T-cell (primary cell): ENCODE results near the gene MAOB. TPM values are rescaled to one million over a fixed set of nuclear protein-coding genes. Genes with fewer than 3 reads are reported as not detected.

Experiments used
- ATAC-seq, 4 experiments: fragments of 200-7000 bp in 3 of 4; fragments of 150-1000 bp in 1 of 4; cut with Tn5 transposase; replicated peaks in 1 of 4; 1 replicate in 3 of 4; 2 replicates in 1 of 4; pipeline ENCODE4 v1.10.0; 2021; ENCODE audit warnings: moderate library complexity in 3 of 4, mild to moderate bottlenecking in 2 of 4, moderate number of reproducible peaks in 1 of 4
- CTCF ChIA-PET, 2 donors: fragments of 300-600 bp; sonication (Branson Sonifier 250); formaldehyde crosslinking; loops; one replicate each; lab custom pipeline; 2022; ENCODE audit warnings: antibody characterized with exemption in 2 of 2; lab: Charles Lee
- POLR2A ChIA-PET, 2 donors: fragments of 300-600 bp; sonication (Branson Sonifier 250); formaldehyde crosslinking; loops; one replicate each; lab custom pipeline; 2022; ENCODE audit warnings: antibody characterized with exemption in 2 of 2; lab: Charles Lee
- DNase-seq, 35 experiments: peaks; one replicate each; pipeline versions ENCODE4 v3.0.0 to v3.0.0-alpha.2; 2013 to 2023
- H3K27ac ChIP-seq: one replicate; pipeline ENCODE4 v1.5.1; 2013; ENCODE audit warnings: low read length
- H3K27me3 ChIP-seq, 2 experiments: replicated peaks in 1 of 2; 1 replicate in 1 of 2; 2 replicates in 1 of 2; pipeline versions ENCODE4 v1.6.1 to v1.7.0; 2013; ENCODE audit warnings: low read length in 1 of 2, mixed read lengths in 1 of 2; ENCODE audit not compliant: control insufficient read depth in 2 of 2, insufficient read depth in 2 of 2; ENCODE audit errors: extremely low read depth in 1 of 2
- H3K36me3 ChIP-seq, 2 donors: 1 replicate in 1 of 2; 2 replicates in 1 of 2; pipeline versions ENCODE4 v1.6.1 to v1.7.0; 2013; ENCODE audit warnings: low read length in 1 of 2; ENCODE audit not compliant: control insufficient read depth in 2 of 2, insufficient read depth in 1 of 2; ENCODE audit errors: extremely low read depth in 1 of 2
- H3K4me1 ChIP-seq, 2 experiments: 1 replicate in 1 of 2; 2 replicates in 1 of 2; pipeline versions ENCODE4 v1.6.1 to v1.7.0; 2013; ENCODE audit warnings: low read length in 2 of 2, mixed read lengths in 1 of 2; ENCODE audit not compliant: insufficient read depth in 2 of 2, control insufficient read depth in 1 of 2; ENCODE audit errors: extremely low read depth in 1 of 2
- H3K4me3 ChIP-seq, 2 donors: 1 replicate in 1 of 2; 2 replicates in 1 of 2; pipeline versions ENCODE4 v1.5.1 to v1.7.0; 2013; ENCODE audit warnings: mild to moderate bottlenecking in 2 of 2, low read length in 1 of 2, moderate library complexity in 1 of 2; ENCODE audit not compliant: control insufficient read depth in 1 of 2; ENCODE audit errors: extremely low read depth in 1 of 2
- H3K9me3 ChIP-seq: 2 replicates; pipeline ENCODE4 v1.7.0; 2013
- H3K27ac Mint-ChIP-seq, 2 donors: one replicate each; pipeline ENCODE4 v1.8.0; 2020 to 2021; ENCODE audit warnings: mild to moderate bottlenecking in 2 of 2, mixed read lengths in 2 of 2
- H3K27me3 Mint-ChIP-seq, 2 donors: one replicate each; pipeline ENCODE4 v1.8.0; 2021 to 2022; ENCODE audit warnings: mixed read lengths in 2 of 2
- H3K36me3 Mint-ChIP-seq: one replicate; pipeline ENCODE4 v1.8.0; 2021; ENCODE audit warnings: mixed read lengths
- H3K4me1 Mint-ChIP-seq, 3 donors: one replicate each; pipeline ENCODE4 v1.8.0; 2020 to 2022; ENCODE audit warnings: mixed read lengths in 3 of 3, mild to moderate bottlenecking in 1 of 3
- H3K4me3 Mint-ChIP-seq, 3 donors: one replicate each; pipeline ENCODE4 v1.8.0; 2020 to 2022; ENCODE audit warnings: mild to moderate bottlenecking in 3 of 3, mixed read lengths in 3 of 3, moderate library complexity in 3 of 3
- H3K9me3 Mint-ChIP-seq, 3 donors: one replicate each; pipeline ENCODE4 v1.8.0; 2020 to 2022; ENCODE audit warnings: mixed read lengths in 3 of 3
- WGBS: methylation state at CpG from one replicate; pipeline ENCODE4 v1.1.5; 2013; ENCODE audit warnings: missing lambda C conversion rate; ENCODE audit not compliant: insufficient coverage; 5-methylcytosine and 5-hydroxymethylcytosine counted together
- total RNA-seq, 35 experiments: library from RNA in 6 of 35; stranded (reverse) in 6 of 35; fragments of 120-200 nt in 1 of 35; gene quantifications; one replicate each; pipeline versions ENCODE4 v1.2.1 to v1.2.4 and lab custom pipeline; 2013 to 2026

Gene MAOB
- total RNA-seq, 5 donors from 2014 or later (not counting 1 experiment from before 2014, with no cell fraction given), result 0.13 to 0.20 (median 0.16) TPM; not detected in 2

GRCh38 chrX:43743100-43743822 lies 139.0 kb downstream of the MAOB start:
- CTCF ChIA-PET, result no interaction called here
- POLR2A ChIA-PET, result no interaction called here
- no peaks in the 10 kb centered on the region for H3K9me3 Mint-ChIP-seq

DNA sequence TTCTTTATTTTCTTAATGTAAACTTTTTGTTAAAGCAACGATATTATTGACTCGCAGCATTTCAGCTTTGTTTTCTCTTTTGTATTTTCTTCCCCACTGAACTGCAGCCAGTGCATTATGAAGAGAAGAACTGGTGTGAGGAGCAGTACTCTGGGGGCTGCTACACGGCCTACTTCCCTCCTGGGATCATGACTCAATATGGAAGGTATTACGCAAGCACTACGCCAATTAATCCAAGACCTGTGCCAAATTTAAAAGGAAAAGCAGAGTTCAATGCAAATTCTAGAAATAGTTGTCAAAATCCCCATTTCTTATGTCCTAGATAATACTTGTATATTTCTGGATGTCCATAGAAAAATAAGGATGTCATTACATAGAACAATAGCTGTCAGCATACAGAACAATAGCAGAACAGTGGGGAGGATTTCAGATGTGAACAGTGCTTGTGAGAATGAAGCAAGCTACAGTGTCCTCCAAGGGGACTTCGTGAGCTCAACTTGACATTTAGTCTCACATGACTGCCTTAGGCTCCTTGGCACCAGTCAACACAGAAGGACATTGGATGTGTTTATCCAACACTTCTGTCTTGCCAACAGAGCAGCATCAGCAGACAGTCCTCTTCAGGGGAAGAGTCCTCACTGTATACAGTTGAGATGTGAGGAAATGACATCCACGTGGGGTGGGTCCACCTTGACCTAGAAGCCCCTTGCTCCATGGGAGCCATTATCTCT lies 140.2 kb downstream of the MAOB start:
- H3K27me3 ChIP-seq, result peaks cover 0 to 3% of the 10 kb centered on the region in 2 experiments
- Mint-ChIP-seq H3K36me3 (no peaks in the 10 kb centered on the region), H3K4me3 (no peak overlapping the region), H3K27me3 (peaks cover 0 to 37% of the 10 kb centered on the region in 2 donors), H3K27ac (no peak overlapping the region), H3K4me1 (no peaks in the 10 kb centered on the region), H3K9me3 (no peaks in the 10 kb centered on the region)
- WGBS, result no CpG with 5 or more reads among the region's 7 CpGs
- ChIA-PET CTCF (interaction anchor here in 1 of 2 donors (0.6 kb wide), 1 partner anchor 23 kb away, joined by 3 read pairs; no protein-coding TSS in a partner anchor), POLR2A (no interaction called here)
- no peak overlapping the region for H3K27ac ChIP-seq
- H3K9me3 ChIP-seq, result no peaks in the 10 kb centered on the region
- H3K36me3 ChIP-seq, result no peaks in the 10 kb centered on the region
- no peak for ATAC-seq
- H3K4me3 ChIP-seq, result no peak overlapping the region
- no peaks in the 10 kb centered on the region for H3K4me1 ChIP-seq
- no peak for DNase-seq

More at GRCh38 chrX:43743100-43743822, 139.0 kb downstream of the MAOB start:
- no peaks in the 10 kb centered on the region for H3K36me3 ChIP-seq
- Mint-ChIP-seq H3K36me3 (no peaks in the 10 kb centered on the region), H3K4me1 (no peaks in the 10 kb centered on the region), H3K4me3 (no peak overlapping the region), H3K27me3 (peaks cover 0 to 37% of the 10 kb centered on the region in 2 donors), H3K27ac (no peak overlapping the region)
- WGBS, result no CpG with 5 or more reads among the region's 5 CpGs
- H3K4me1 ChIP-seq, result no peaks in the 10 kb centered on the region
- peaks cover 0 to 3% of the 10 kb centered on the region in 2 experiments for H3K27me3 ChIP-seq
- no peak overlapping the region for H3K27ac ChIP-seq
- no peaks in the 10 kb centered on the region for H3K9me3 ChIP-seq
- DNase-seq, result no peak
- H3K4me3 ChIP-seq, result no peak overlapping the region
- no peak for ATAC-seq

DNA sequence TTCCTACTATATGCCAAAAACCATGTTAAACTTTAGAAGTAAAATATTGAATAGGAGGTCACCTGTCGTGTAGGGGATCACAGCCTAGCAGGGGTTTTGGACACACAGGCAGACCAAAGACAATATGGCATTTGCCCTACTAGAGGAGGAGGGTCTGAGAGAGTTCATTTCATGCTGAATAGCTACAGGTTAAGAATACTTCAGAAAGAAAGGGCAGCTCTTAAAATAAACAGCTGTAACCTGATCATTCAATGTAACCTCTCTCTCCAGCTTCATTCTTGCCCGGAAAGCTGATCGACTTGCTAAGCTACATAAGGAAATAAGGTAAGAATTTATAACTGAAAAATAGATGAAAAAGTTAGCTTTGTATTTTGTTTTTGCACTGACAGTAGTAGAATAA lies 146.3 kb downstream of the MAOB start:
- H3K9me3 ChIP-seq, result no peaks in the 10 kb centered on the region
- Mint-ChIP-seq H3K9me3 (no peaks in the 10 kb centered on the region), H3K36me3 (no peaks in the 10 kb centered on the region), H3K4me1 (no peaks in the 10 kb centered on the region), H3K27me3 (peaks cover 0 to 24% of the 10 kb centered on the region in 2 donors), H3K4me3 (no peak overlapping the region), H3K27ac (no peak overlapping the region)
- no peaks in the 10 kb centered on the region for H3K36me3 ChIP-seq
- ChIA-PET CTCF (interaction anchor here in 1 of 2 donors (0.7 kb wide), 1 partner anchor 17 kb away, joined by 3 read pairs; no protein-coding TSS in a partner anchor), POLR2A (no interaction called here)
- H3K4me1 ChIP-seq, result no peaks in the 10 kb centered on the region
- ATAC-seq, result no peak
- peaks cover 0 to 3% of the 10 kb centered on the region in 2 experiments for H3K27me3 ChIP-seq
- no CpG with 5 or more reads among the region's 3 CpGs for WGBS
- no peak overlapping the region for H3K4me3 ChIP-seq
- DNase-seq, result no peak
- H3K27ac ChIP-seq, result no peak overlapping the region

DNA sequence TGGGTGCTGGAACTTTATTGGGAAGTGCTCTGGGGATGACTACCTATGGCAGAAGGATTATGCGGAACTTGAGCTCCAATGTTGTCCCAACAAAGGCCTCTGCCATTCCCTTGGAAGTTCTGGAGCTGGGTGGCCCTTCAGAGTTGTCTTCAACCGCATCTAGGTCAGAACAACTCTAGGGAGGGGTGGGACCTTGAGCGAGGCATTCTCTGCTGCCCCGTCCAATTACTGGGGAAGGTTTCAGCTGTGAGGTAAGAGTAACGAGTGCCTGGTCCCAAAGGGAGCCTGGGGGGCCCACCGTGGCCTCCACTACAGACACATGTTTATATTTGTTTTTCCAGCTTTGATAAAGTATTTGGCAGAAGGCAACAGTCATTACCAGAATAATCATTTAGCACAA lies 146.7 kb downstream of the MAOB start:
- H3K27me3 ChIP-seq, result peaks cover 0 to 3% of the 10 kb centered on the region in 2 experiments
- DNase-seq (no peak), ATAC-seq (no peak)
- no peaks in the 10 kb centered on the region for H3K36me3 Mint-ChIP-seq
- CTCF ChIA-PET, result no interaction called here
- H3K4me1 ChIP-seq, result no peaks in the 10 kb centered on the region
- H3K27ac ChIP-seq, result no peak overlapping the region
- WGBS, result no CpG with 5 or more reads among the region's 6 CpGs
- no peak overlapping the region for H3K27ac Mint-ChIP-seq
- no peaks in the 10 kb centered on the region for H3K4me1 Mint-ChIP-seq
- POLR2A ChIA-PET, result no interaction called here
- H3K9me3 Mint-ChIP-seq, result no peaks in the 10 kb centered on the region
- H3K9me3 ChIP-seq, result no peaks in the 10 kb centered on the region
- peaks cover 0 to 24% of the 10 kb centered on the region in 2 donors for H3K27me3 Mint-ChIP-seq
- H3K36me3 ChIP-seq, result no peaks in the 10 kb centered on the region
- H3K4me3 ChIP-seq, result no peak overlapping the region
- no peak overlapping the region for H3K4me3 Mint-ChIP-seq

DNA sequence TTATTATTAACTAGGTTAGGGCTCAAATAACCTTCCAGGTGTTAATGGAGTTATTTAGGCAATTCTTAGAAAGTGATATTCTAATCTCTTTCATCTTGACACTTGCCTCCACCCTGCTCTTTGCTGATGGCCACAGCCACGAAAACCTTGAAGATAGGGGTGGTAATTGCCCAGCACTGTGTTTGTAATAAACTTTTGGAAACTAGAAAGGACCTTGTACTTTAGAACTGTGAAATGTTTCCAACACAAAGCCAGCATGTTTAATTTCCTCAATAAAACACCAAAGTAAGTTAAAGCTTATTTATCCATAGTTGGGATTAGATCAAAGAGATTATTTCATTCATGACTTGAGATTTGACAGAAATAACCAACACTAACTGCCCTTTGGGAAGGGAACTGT lies 147.8 kb downstream of the MAOB start:
- H3K36me3 Mint-ChIP-seq, result no peaks in the 10 kb centered on the region
- H3K27me3 Mint-ChIP-seq, result peaks cover 0 to 19% of the 10 kb centered on the region in 2 donors
- WGBS, result no CpG with 5 or more reads among the region's 1 CpG
- H3K36me3 ChIP-seq, result no peaks in the 10 kb centered on the region
- ChIA-PET CTCF (no interaction called here), POLR2A (interaction anchor here in 1 of 2 donors (0.8 kb wide), 1 partner anchor 17 kb away, joined by 5 read pairs; no protein-coding TSS in a partner anchor)
- no peaks in the 10 kb centered on the region for H3K4me1 Mint-ChIP-seq
- H3K4me3 ChIP-seq, result no peak overlapping the region
- no peak overlapping the region for H3K4me3 Mint-ChIP-seq
- no peak for ATAC-seq
- no peak overlapping the region for H3K27ac Mint-ChIP-seq
- H3K4me1 ChIP-seq, result no peaks in the 10 kb centered on the region
- peaks cover 0 to 3% of the 10 kb centered on the region in 2 experiments for H3K27me3 ChIP-seq
- no peak overlapping the region for H3K27ac ChIP-seq
- no peaks in the 10 kb centered on the region for H3K9me3 ChIP-seq
- DNase-seq, result no peak
- H3K9me3 Mint-ChIP-seq, result no peaks in the 10 kb centered on the region

DNA sequence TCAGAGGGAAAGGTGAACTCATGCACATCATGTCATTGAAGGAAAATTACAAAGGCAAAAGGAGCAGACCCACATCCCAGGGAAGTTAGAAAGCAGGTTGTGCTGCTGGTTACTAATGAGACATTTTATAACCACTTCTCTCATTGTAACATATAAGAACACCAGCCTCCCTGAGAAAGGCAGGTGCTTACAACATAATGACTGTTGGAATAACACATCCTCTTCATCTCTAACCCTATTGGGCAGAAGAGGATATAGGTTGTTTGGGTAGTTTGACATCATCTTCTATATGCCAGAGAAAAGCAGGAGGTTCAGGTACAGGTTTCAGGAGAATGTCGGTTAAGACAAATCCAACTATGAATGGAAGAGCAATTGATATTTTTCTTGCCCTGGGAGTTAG lies 148.6 kb downstream of the MAOB start:
- Mint-ChIP-seq H3K36me3 (no peaks in the 10 kb centered on the region), H3K4me3 (no peak overlapping the region), H3K9me3 (no peaks in the 10 kb centered on the region), H3K27ac (no peak overlapping the region), H3K4me1 (no peaks in the 10 kb centered on the region), H3K27me3 (peaks cover 0 to 22% of the 10 kb centered on the region in 2 donors)
- WGBS, result no CpG with 5 or more reads among the region's 1 CpG
- no peaks in the 10 kb centered on the region for H3K36me3 ChIP-seq
- POLR2A ChIA-PET, result interaction anchor here in 1 of 2 donors (0.8 kb wide), 1 partner anchor 18 kb away, joined by 5 read pairs; no protein-coding TSS in a partner anchor
- ATAC-seq, result no peak
- H3K27ac ChIP-seq, result no peak overlapping the region
- no peak overlapping the region for H3K4me3 ChIP-seq
- no peaks in the 10 kb centered on the region for H3K9me3 ChIP-seq
- CTCF ChIA-PET, result no interaction called here
- H3K4me1 ChIP-seq, result no peaks in the 10 kb centered on the region
- DNase-seq, result no peak
- peaks cover 0 to 3% of the 10 kb centered on the region in 2 experiments for H3K27me3 ChIP-seq
